HepG2 (cell line): Measurements from ENCODE around the gene SLC29A3. TPM values are rescaled to one million over a fixed set of nuclear protein-coding genes. Genes with fewer than 3 reads are reported as not detected.

Experiments used
- ATAC-seq: fragments of 200-7000 bp; cut with Tn5 transposase; 3 replicates; pipeline ENCODE4 v1.9.1; 2020; ENCODE audit warnings: mild to moderate bottlenecking, moderate library complexity
- BruUV-seq: library from RNA; stranded (reverse); fragments of 400-500 nt; replicated peaks from 2 replicates; lab custom pipeline; 2021; lab: Mats Ljungman, UMichigan
- CTCF ChIA-PET: fragments of 300-600 bp; formaldehyde crosslinking; extraction: SDS; loops from one replicate; lab custom pipeline; 2021; ENCODE audit warnings: low total read pairs, inconsistent platforms, low intra/inter-chr PET ratio; lab: Yijun Ruan, JAX
- POLR2A ChIA-PET: fragments of 350-600 bp; sonication (Branson Sonifier 250); formaldehyde crosslinking; loops from one replicate; lab custom pipeline; 2020; ENCODE audit warnings: antibody characterized with exemption, inconsistent platforms; lab: Yijun Ruan, JAX
- DNase-seq: peaks from one replicate; pipeline ENCODE4 v3.0.0-alpha.2; 2015; ENCODE audit warnings: low spot score
- FAIRE-seq: peaks from 3 replicates; lab custom pipeline; 2011; peaks lifted over from hg19 to GRCh38; lab: Jason Lieb, UNC
- H2AFZ ChIP-seq: one replicate; pipeline ENCODE4 v1.6.1; 2011; ENCODE audit warnings: low read length, inconsistent platforms
- H3K27ac ChIP-seq: fragments of 300-600 bp; 3 replicates; pipeline ENCODE4 v1.8.0; 2011; ENCODE audit warnings: mixed run types, mild to moderate bottlenecking, mixed read lengths, low read length, inconsistent platforms; ENCODE audit not compliant: insufficient read depth; ENCODE audit errors: extremely low read length
- H3K27me3 ChIP-seq, 2 experiments: fragments of 200-600 bp in 1 of 2; 2 replicates in 1 of 2; 3 replicates in 1 of 2; pipeline versions ENCODE4 v1.6.0 to v1.8.0; 2011; ENCODE audit warnings: low read length in 2 of 2, mild to moderate bottlenecking in 2 of 2, moderate library complexity in 2 of 2, inconsistent platforms in 1 of 2; ENCODE audit not compliant: insufficient read depth in 2 of 2, control insufficient read depth in 1 of 2
- H3K36me3 ChIP-seq, 2 experiments: fragments of 200-600 bp in 1 of 2; replicated peaks in 1 of 2; 2 replicates in 1 of 2; 3 replicates in 1 of 2; pipeline versions ENCODE4 v1.5.1 to v1.8.0; 2011; ENCODE audit warnings: low read length in 2 of 2, inconsistent platforms in 1 of 2; ENCODE audit not compliant: insufficient read depth in 2 of 2, control insufficient read depth in 1 of 2
- H3K4me1 ChIP-seq: 2 replicates; pipeline ENCODE4 v1.5.1; 2012; ENCODE audit warnings: low read length, inconsistent platforms; ENCODE audit not compliant: insufficient read depth
- H3K4me2 ChIP-seq: 2 replicates; pipeline ENCODE4 v1.6.0; 2011; ENCODE audit warnings: low read depth, low read length, inconsistent platforms
- H3K4me3 ChIP-seq, 3 experiments: fragments of 200-600 bp in 1 of 3; sonication (generic), shearing (Covaris generic) in 1 of 3; replicated peaks in 1 of 3; 2 replicates each; pipeline ENCODE4 v1.5.1; 2011 to 2016; ENCODE audit warnings: low read length in 3 of 3, inconsistent platforms in 2 of 3, low read depth in 2 of 3, mild to moderate bottlenecking in 2 of 3, control low read depth in 1 of 3, mixed read lengths in 1 of 3; ENCODE audit not compliant: insufficient read depth in 1 of 3
- H3K79me2 ChIP-seq: one replicate; pipeline ENCODE4 v1.6.1; 2011; ENCODE audit warnings: low read length, inconsistent platforms; ENCODE audit not compliant: insufficient read depth
- H3K9ac ChIP-seq: 2 replicates; pipeline ENCODE4 v1.6.0; 2011; ENCODE audit warnings: mild to moderate bottlenecking, low read depth, low read length, inconsistent platforms; ENCODE audit not compliant: insufficient read depth
- H3K9me3 ChIP-seq: 2 replicates; pipeline ENCODE4 v1.5.1; 2012; ENCODE audit warnings: mild to moderate bottlenecking, low read length
- H4K20me1 ChIP-seq: 2 replicates; pipeline ENCODE4 v1.6.0; 2011; ENCODE audit warnings: inconsistent platforms, mild to moderate bottlenecking, low read length, moderate library complexity; ENCODE audit not compliant: insufficient read depth
- ADNP ChIP-seq: sonication (generic); formaldehyde crosslinking; IDR thresholded peaks from 2 replicates; pipeline ENCODE4 v1.4.0; 2020; ENCODE audit warnings: missing genetic modification reagents
- ATM ChIP-seq: fragments of 450-650 bp; IDR thresholded peaks from 2 replicates; pipeline ENCODE4 v1.7.1; 2017; ENCODE audit warnings: mild to moderate bottlenecking, borderline replicate concordance
- CENPBD1 ChIP-seq: sonication (generic); formaldehyde crosslinking; IDR thresholded peaks from 2 replicates; pipeline ENCODE4 v1.8.0; 2022; ENCODE audit warnings: missing genetic modification reagents, low read depth, mild to moderate bottlenecking, borderline replicate concordance
- CERS6 ChIP-seq: sonication (generic); formaldehyde crosslinking; IDR thresholded peaks from 2 replicates; pipeline ENCODE4 v1.5.0; 2020; ENCODE audit warnings: missing genetic modification reagents
- FOSL2 ChIP-seq: sonication (generic); formaldehyde crosslinking; IDR thresholded peaks from 2 replicates; pipeline ENCODE4 v1.4.0; 2020; ENCODE audit warnings: missing genetic modification reagents
- HOMEZ ChIP-seq: IDR thresholded peaks from 2 replicates; pipeline ENCODE4 v1.6.1; 2016; ENCODE audit warnings: low read depth
- HOXA9 ChIP-seq: sonication (generic); formaldehyde crosslinking; IDR thresholded peaks from 2 replicates; pipeline ENCODE4 v1.8.1; 2022; ENCODE audit warnings: missing genetic modification reagents, mild to moderate bottlenecking, moderate library complexity, borderline replicate concordance
- IKZF4 ChIP-seq: sonication (generic); formaldehyde crosslinking; IDR thresholded peaks from 2 replicates; pipeline ENCODE4 v1.5.1; 2020; ENCODE audit warnings: borderline replicate concordance, mild to moderate bottlenecking, low read depth, missing genetic modification reagents; ENCODE audit errors: not compliant biosample characterization
- NFYC ChIP-seq: IDR thresholded peaks from 2 replicates; pipeline ENCODE4 v1.6.1; 2016; ENCODE audit warnings: missing genetic modification reagents, missing compliant biosample characterization
- ZGPAT ChIP-seq: IDR thresholded peaks from 2 replicates; pipeline ENCODE4 v1.6.1; 2016; ENCODE audit warnings: mild to moderate bottlenecking
- ZNF589 ChIP-seq: sonication (generic); formaldehyde crosslinking; conservative IDR thresholded peaks from 2 replicates; pipeline ENCODE4 v1.8.0; 2022; ENCODE audit warnings: mild to moderate bottlenecking, moderate library complexity, missing genetic modification reagents
- ZNF724P ChIP-seq: sonication (generic); formaldehyde crosslinking; IDR thresholded peaks from 2 replicates; pipeline ENCODE4 v1.8.0; 2022; ENCODE audit warnings: missing genetic modification reagents, borderline replicate concordance
- WGBS: methylation state at CpG from one replicate; pipeline ENCODE4 v1.1.6; 2017; ENCODE audit warnings: low lambda C conversion rate; 5-methylcytosine and 5-hydroxymethylcytosine counted together
- in situ Hi-C: cut with HindIII; loops from 2 replicates; pipeline ENCODE4 v1.10.0; 2017; ENCODE audit warnings: low pct_unique_long_range_greater_than_20kb; ENCODE audit not compliant: extremely low pct_ligation_motif_present
- intact Hi-C: fragments of 100-400 bp; cut with micrococcal nuclease; formaldehyde crosslinking; loops from one replicate; pipeline ENCODE4 v1.10.0; 2022; ENCODE audit not compliant: unreplicated experiment
- polyA plus RNA-seq, 8 experiments: library from polyadenylated mRNA; depleted of rRNA in 3 of 8; stranded (reverse) in 7 of 8; unstranded in 1 of 8; fragments of >200 nt; fragmentation: Illumina TruSeq in 4 of 8; extraction: Trizol in 4 of 8; gene quantifications; 2 replicates each; pipeline versions ENCODE4 v1.2.1 to v1.2.3, GENCODE V29; 2011 to 2016; ENCODE audit warnings: low read depth in 4 of 8, missing spikeins in 1 of 8, mixed read lengths in 1 of 8; ENCODE audit not compliant: insufficient read depth in 1 of 8
- total RNA-seq, 5 experiments: library from RNA; depleted of rRNA; stranded (reverse); fragments of >200 nt; fragmentation: Illumina TruSeq; extraction: Trizol; gene quantifications; 2 replicates each; pipeline ENCODE4 v1.2.3, GENCODE V29; 2016; ENCODE audit warnings: low read depth in 1 of 5
- TF ChIP-seq, protein P1 (sequence below): sonication (generic); formaldehyde crosslinking; IDR thresholded peaks from 2 replicates; pipeline ENCODE4 v1.8.0; 2022; ENCODE audit warnings: missing genetic modification reagents, mild to moderate bottlenecking, borderline replicate concordance

Gene SLC29A3
- total and polyA plus RNA-seq, 2 of the 13 experiments (the other 11 are each of a cell fraction or from before 2014, with no cell fraction given) = 8.6 to 11.8 TPM

DNA sequence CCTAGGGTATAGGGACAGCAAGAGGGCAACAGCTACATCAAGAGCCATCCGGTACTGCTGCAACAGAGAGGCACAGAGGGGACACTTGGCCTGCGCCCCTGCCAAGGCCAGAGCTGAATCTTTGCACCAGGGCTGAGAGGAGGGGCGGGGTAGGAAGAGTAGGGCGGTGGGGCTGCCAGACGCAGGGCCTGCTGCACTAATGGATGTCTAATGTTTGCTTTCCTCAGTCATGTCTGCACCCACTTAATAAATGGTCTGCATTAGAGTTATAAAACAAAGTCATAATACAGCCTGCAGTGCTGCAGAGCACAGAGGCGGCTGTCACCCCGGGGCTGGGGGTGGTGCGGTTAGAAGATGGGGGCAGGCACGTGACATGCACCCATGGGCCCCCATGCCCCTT is 42.2 kb upstream of the SLC29A3 start:
- in situ Hi-C loops = no loop called here
- Histone ChIP-seq H3K9ac (no peak overlapping the region), H3K4me3 (no peak overlapping the region), H3K27ac (no peak overlapping the region), H3K4me2 (no peak overlapping the region), H3K9me3 (no peaks in the 10 kb centered on the region), H3K36me3 (no peaks in the 10 kb centered on the region), H3K79me2 (no peaks in the 10 kb centered on the region), H3K4me1 (no peaks in the 10 kb centered on the region), H4K20me1 (no peaks in the 10 kb centered on the region), H3K27me3 (peaks cover 3 to 8% of the 10 kb centered on the region in 2 experiments; a peak in 3 of 5 replicates), H2AFZ (no peak overlapping the region)
- TF ChIP-seq HOXA9 (CRISPR knock-in tag) (no peak), ZNF724P (no peak), ATM (no peak), HOMEZ (CRISPR knock-in tag) (no peak), ZNF589 (CRISPR knock-in tag) (no peak), ZGPAT (CRISPR knock-in tag) (no peak), CENPBD1 (CRISPR knock-in tag) (no peak), CERS6 (no peak), NFYC (CRISPR knock-in tag) (no peak), IKZF4 (CRISPR knock-in tag) (no peak), ADNP (CRISPR knock-in tag) (no peak), FOSL2 (CRISPR knock-in tag) (no peak)
- TF ChIP-seq, protein P1, sequence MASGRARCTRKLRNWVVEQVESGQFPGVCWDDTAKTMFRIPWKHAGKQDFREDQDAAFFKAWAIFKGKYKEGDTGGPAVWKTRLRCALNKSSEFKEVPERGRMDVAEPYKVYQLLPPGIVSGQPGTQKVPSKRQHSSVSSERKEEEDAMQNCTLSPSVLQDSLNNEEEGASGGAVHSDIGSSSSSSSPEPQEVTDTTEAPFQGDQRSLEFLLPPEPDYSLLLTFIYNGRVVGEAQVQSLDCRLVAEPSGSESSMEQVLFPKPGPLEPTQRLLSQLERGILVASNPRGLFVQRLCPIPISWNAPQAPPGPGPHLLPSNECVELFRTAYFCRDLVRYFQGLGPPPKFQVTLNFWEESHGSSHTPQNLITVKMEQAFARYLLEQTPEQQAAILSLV (CRISPR knock-in tag) = no peak
- ChIA-PET POLR2A (no interaction called here), CTCF (no interaction called here)
- DNase-seq (no peak), ATAC-seq (no peak), FAIRE-seq (no peak)
- BruUV-seq = no TSS peak
- intact Hi-C loops = no loop called here
- 23% methylated on average over 5 of the region's 9 CpGs for WGBS
